K562 (cell line): ENCODE data around the gene FOXR1. TPM values are rescaled to one million over a fixed set of nuclear protein-coding genes. Genes with fewer than 3 reads are reported as not detected.

Experiments
- ASH1L ChIP-seq: fragments of 450-650 bp; IDR thresholded peaks from 2 replicates; pipeline ENCODE4 v1.6.1; 2018; ENCODE audit warnings: borderline replicate concordance, mild to moderate bottlenecking, low read depth; ENCODE audit not compliant: partially characterized antibody
- CSDE1 ChIP-seq, 2 experiments: fragments of 450-650 bp; IDR thresholded peaks; 2 replicates each; pipeline ENCODE4 v1.6.1; 2016; ENCODE audit warnings: mild to moderate bottlenecking in 1 of 2
- FOS ChIP-seq: IDR thresholded peaks from 3 replicates; pipeline ENCODE4 v1.6.1; 2011; ENCODE audit not compliant: insufficient read length; ENCODE audit errors: extremely low read depth
- HEY1 ChIP-seq: fragments of 250-450 bp; sonication (Bioruptor Pico); IDR thresholded peaks from 2 replicates; pipeline ENCODE4 v1.5.0; 2020; ENCODE audit warnings: mild to moderate bottlenecking, moderate library complexity, borderline replicate concordance
- NCOA1 ChIP-seq: fragments of 450-650 bp; IDR thresholded peaks from 2 replicates; pipeline ENCODE4 v1.6.1; 2016; ENCODE audit warnings: low read depth
- NEUROD1 ChIP-seq: fragments of 150-350 bp; IDR thresholded peaks from 2 replicates; pipeline ENCODE4 v1.6.1; 2014; ENCODE audit warnings: borderline replicate concordance, low read length, low read depth; ENCODE audit not compliant: partially characterized antibody
- NR2C2 ChIP-seq, 2 experiments: fragments of 200-800 bp in 1 of 2; sonication (Bioruptor generic) in 1 of 2; sonication (generic) in 1 of 2; formaldehyde crosslinking in 1 of 2; IDR thresholded peaks; 2 replicates each; pipeline versions ENCODE4 v1.6.1 to v1.8.0; 2016 to 2022; ENCODE audit warnings: mild to moderate bottlenecking in 1 of 2, missing compliant biosample characterization in 1 of 2, missing genetic modification characterization in 1 of 2, missing genetic modification reagents in 1 of 2
- NRF1 ChIP-seq, 2 experiments: fragments of 450-650 bp; IDR thresholded peaks in 1 of 2; conservative IDR thresholded peaks in 1 of 2; 2 replicates each; pipeline ENCODE4 v1.6.1; 2014; ENCODE audit warnings: mild to moderate bottlenecking in 2 of 2
- PHTF2 ChIP-seq: fragments of 250-450 bp; sonication (Bioruptor Pico); IDR thresholded peaks from 2 replicates; pipeline ENCODE4 v1.5.0; 2021; ENCODE audit warnings: mild to moderate bottlenecking
- THRB ChIP-seq: fragments of 450-650 bp; formaldehyde crosslinking; conservative IDR thresholded peaks from 2 replicates; pipeline ENCODE4 v1.4.0; 2022; ENCODE audit warnings: mild to moderate bottlenecking, missing genetic modification characterization
- U2AF1 ChIP-seq: fragments of 200-400 bp; formaldehyde crosslinking; optimal IDR thresholded peaks from 2 replicates; pipeline ENCODE3; 2017; ENCODE audit warnings: mild to moderate bottlenecking, low read depth, low read length, moderate library complexity
- ZBTB40 ChIP-seq, 2 experiments: fragments of 450-650 bp in 1 of 2; sonication (generic) in 1 of 2; formaldehyde crosslinking in 1 of 2; IDR thresholded peaks; 2 replicates each; pipeline versions ENCODE4 v1.7.1 to v1.9.0; 2016 to 2022; ENCODE audit warnings: inconsistent platforms in 1 of 2, mild to moderate bottlenecking in 1 of 2, missing genetic modification reagents in 1 of 2
- ZEB2 ChIP-seq: fragments of 450-650 bp; IDR thresholded peaks from 2 replicates; pipeline ENCODE4 v1.6.1; 2016
- ZNF239 ChIP-seq: fragments of 250-450 bp; sonication (Bioruptor Pico); IDR thresholded peaks from 2 replicates; pipeline ENCODE4 v1.4.0; 2020; ENCODE audit warnings: mild to moderate bottlenecking
- polyA plus RNA-seq, 8 experiments: library from polyadenylated mRNA; depleted of rRNA in 4 of 8; stranded (reverse) in 5 of 8; unstranded in 3 of 8; fragments of >200 nt; fragmentation: Nextera tagmentation in 2 of 8; fragmentation: Illumina TruSeq in 1 of 8; extraction: Ambion mirVana in 2 of 8; extraction: Trizol in 1 of 8; gene quantifications; 2 replicates each; pipeline versions ENCODE4 v1.2.1 to v1.2.3, GENCODE V29; 2011 to 2014; ENCODE audit warnings: inconsistent platforms in 1 of 8, missing spikeins in 1 of 8
- total RNA-seq, 7 experiments: library from RNA; depleted of rRNA in 6 of 7; stranded (reverse); fragments of >200 nt in 6 of 7; fragmentation: Illumina TruSeq in 2 of 7; extraction: Trizol in 2 of 7; gene quantifications; 2 replicates each; pipeline versions ENCODE4 v1.2.1 to v1.2.3, GENCODE V29; 2011 to 2021; ENCODE audit warnings: low replicate concordance in 1 of 7

The FOXR1 gene
- total and polyA plus RNA-seq, 9 of the 15 experiments (the other 6 are each of a cell fraction or from before 2014, with no cell fraction given): not detected

- peak; percentile 99 for TF ChIP-seq ZBTB40 (IDR thresholded peaks at IDR 0.05)
- no peak for TF ChIP-seq ZBTB40 (CRISPR knock-in tag; IDR thresholded peaks at IDR 0.05)
- no peak for TF ChIP-seq U2AF1
- TF ChIP-seq FOS: no peak
- TF ChIP-seq NR2C2 (CRISPR knock-in tag; IDR thresholded peaks at IDR 0.05): peak; percentile 100
- peak; percentile 100 for TF ChIP-seq NR2C2 (tag; IDR thresholded peaks at IDR 0.05)
- TF ChIP-seq PHTF2: no peak
- TF ChIP-seq ASH1L: no peak
- no peak for TF ChIP-seq ZNF239
- peak; percentile 93 to 94 for TF ChIP-seq NRF1 (conservative IDR thresholded peaks at IDR 0.05 in 1 of 2, IDR thresholded peaks at IDR 0.05 in 1 of 2)
- no peak for TF ChIP-seq HEY1 (CRISPR knock-in tag)
- TF ChIP-seq ZEB2: no peak
- peak; percentile 94 for TF ChIP-seq NCOA1
- TF ChIP-seq THRB: no peak
- peak in 1 of 2 experiments; percentile 14; a peak in 1 of 4 replicates for TF ChIP-seq CSDE1 (IDR thresholded peaks at IDR 0.05)
- TF ChIP-seq NEUROD1: peak; percentile 77
Observed at GRCh38 chr11:119018074-119018938, 46.7 kb downstream of the FOXR1 start, which contains the start of the genes RPS25 and TRAPPC4 (continued).
